ENCODE results near the gene CERS4.
A peak's percentile ranks its signal among the peaks of the same experiment; 100 is the strongest.
"Not testable (repeated sequence)": the region's sequence is repeated elsewhere in the genome, so short reads cannot be mapped to it uniquely, and the experiment has no call there.

Gene CERS4

GRCh38 chr19:8204961-8205360, 4.2 kb upstream of the CERS4 start:
- H3K36me3 Mint-ChIP-seq (ENCODE audit: low read depth) = no peaks in the 10 kb centered on the region
- no peak for ATAC-seq

GRCh38 chr19:8206147-8207087, 2.8 kb upstream of the CERS4 start:
- no peaks in the 10 kb centered on the region for H3K9me3 Mint-ChIP-seq
- H3K4me3 Mint-ChIP-seq = no peak overlapping the region
- H3K4me1 Mint-ChIP-seq = peaks cover 9% of the 10 kb centered on the region
- no peaks in the 10 kb centered on the region for H3K27me3 Mint-ChIP-seq
- ATAC-seq (no peak), DNase-seq (no peak)
- H3K36me3 Mint-ChIP-seq (ENCODE audit: low read depth) = no peaks in the 10 kb centered on the region
- no peak overlapping the region for H3K27ac Mint-ChIP-seq

More at GRCh38 chr19:8204961-8205360, 4.2 kb upstream of the CERS4 start:
- no peaks in the 10 kb centered on the region for H3K9me3 Mint-ChIP-seq
- H3K27me3 Mint-ChIP-seq = no peaks in the 10 kb centered on the region
- H3K27ac Mint-ChIP-seq = no peak overlapping the region
- H3K4me1 Mint-ChIP-seq = peaks cover 3% of the 10 kb centered on the region
- DNase-seq = no peak
- H3K4me3 Mint-ChIP-seq = no peak overlapping the region

GRCh38 chr19:8207326-8207725, 1.8 kb upstream of the CERS4 start:
- peaks cover 15% of the 10 kb centered on the region for H3K4me1 Mint-ChIP-seq
- H3K4me3 Mint-ChIP-seq; H3K36me3 Mint-ChIP-seq (ENCODE audit: low read depth); H3K27me3 Mint-ChIP-seq; H3K27ac Mint-ChIP-seq; H3K9me3 Mint-ChIP-seq; ATAC-seq; DNase-seq: not testable (repeated sequence)

GRCh38 chr19:8208119-8208921, 850 bp upstream of the CERS4 start:
- Mint-ChIP-seq H3K4me3 (peak overlapping the region; percentile 61), H3K9me3 (no peaks in the 10 kb centered on the region), H3K36me3 (ENCODE audit: low read depth) (peaks cover 3% of the 10 kb centered on the region), H3K27me3 (no peaks in the 10 kb centered on the region), H3K27ac (peak overlapping the region; percentile 35), H3K4me1 (peaks cover 18% of the 10 kb centered on the region)
- ATAC-seq (no peak), DNase-seq (no peak)

- Mint-ChIP-seq H3K36me3 (ENCODE audit: low read depth) (peaks cover 3% of the 10 kb centered on the region), H3K4me3 (peak overlapping the region; percentile 85), H3K4me1 (peaks cover 24% of the 10 kb centered on the region), H3K27ac (peak overlapping the region; percentile 79), H3K9me3 (no peaks in the 10 kb centered on the region), H3K27me3 (no peaks in the 10 kb centered on the region)
- ATAC-seq (peak; percentile 74), DNase-seq (peak; percentile 83)
Observed at GRCh38 chr19:8209462-8210378, 550 bp downstream of the CERS4 start.

GRCh38 chr19:8210421-8211101, 1.4 kb downstream of the CERS4 start:
- Mint-ChIP-seq H3K27me3 (no peaks in the 10 kb centered on the region), H3K27ac (peak overlapping the region; percentile 79), H3K4me3 (peak overlapping the region; percentile 85), H3K9me3 (no peaks in the 10 kb centered on the region), H3K4me1 (peaks cover 24% of the 10 kb centered on the region), H3K36me3 (ENCODE audit: low read depth) (peaks cover 3% of the 10 kb centered on the region)
- ATAC-seq = no peak
- DNase-seq = no peak

GRCh38 chr19:8212212-8212611, 3.0 kb downstream of the CERS4 start:
- Mint-ChIP-seq H3K27ac (peak overlapping the region; percentile 24), H3K36me3 (ENCODE audit: low read depth) (peaks cover 6% of the 10 kb centered on the region), H3K4me3 (no peak overlapping the region)

GRCh38 chr19:8212916-8213315, 3.7 kb downstream of the CERS4 start:
- Mint-ChIP-seq H3K9me3 (no peaks in the 10 kb centered on the region), H3K27me3 (no peaks in the 10 kb centered on the region), H3K27ac (peak overlapping the region; percentile 8), H3K36me3 (ENCODE audit: low read depth) (peaks cover 6% of the 10 kb centered on the region), H3K4me1 (peaks cover 24% of the 10 kb centered on the region), H3K4me3 (no peak overlapping the region)
- ATAC-seq = no peak
- DNase-seq = no peak

More at GRCh38 chr19:8212212-8212611, 3.0 kb downstream of the CERS4 start:
- Mint-ChIP-seq H3K4me1 (peaks cover 24% of the 10 kb centered on the region), H3K27me3 (no peaks in the 10 kb centered on the region), H3K9me3 (no peaks in the 10 kb centered on the region)
- DNase-seq (no peak), ATAC-seq (no peak)

GRCh38 chr19:8213827-8214672, 4.9 kb downstream of the CERS4 start:
- ATAC-seq (no peak), DNase-seq (no peak)
- Mint-ChIP-seq H3K4me1 (peaks cover 24% of the 10 kb centered on the region), H3K4me3 (no peak overlapping the region), H3K9me3 (no peaks in the 10 kb centered on the region), H3K36me3 (ENCODE audit: low read depth) (peaks cover 6% of the 10 kb centered on the region), H3K27me3 (no peaks in the 10 kb centered on the region), H3K27ac (no peak overlapping the region)

GRCh38 chr19:8214802-8215201, 5.6 kb downstream of the CERS4 start:
- peaks cover 23% of the 10 kb centered on the region for H3K4me1 Mint-ChIP-seq
- peaks cover 6% of the 10 kb centered on the region for H3K36me3 Mint-ChIP-seq (ENCODE audit: low read depth)
- no peaks in the 10 kb centered on the region for H3K27me3 Mint-ChIP-seq
- no peak for DNase-seq
- H3K4me3 Mint-ChIP-seq = no peak overlapping the region
- ATAC-seq = no peak
- no peaks in the 10 kb centered on the region for H3K9me3 Mint-ChIP-seq
- H3K27ac Mint-ChIP-seq = no peak overlapping the region

- no peak for DNase-seq
- Mint-ChIP-seq H3K4me3 (no peak overlapping the region), H3K9me3 (no peaks in the 10 kb centered on the region), H3K4me1 (peaks cover 15% of the 10 kb centered on the region), H3K27me3 (no peaks in the 10 kb centered on the region), H3K36me3 (ENCODE audit: low read depth) (peaks cover 6% of the 10 kb centered on the region), H3K27ac (no peak overlapping the region)
- no peak for ATAC-seq
Observed at GRCh38 chr19:8215783-8216182, 6.6 kb downstream of the CERS4 start.

- no peaks in the 10 kb centered on the region for H3K9me3 Mint-ChIP-seq
- peaks cover 6% of the 10 kb centered on the region for H3K36me3 Mint-ChIP-seq (ENCODE audit: low read depth)
- no peak for ATAC-seq
- H3K4me3 Mint-ChIP-seq = no peak overlapping the region
- DNase-seq = no peak
- no peaks in the 10 kb centered on the region for H3K27me3 Mint-ChIP-seq
- peaks cover 15% of the 10 kb centered on the region for H3K4me1 Mint-ChIP-seq
- no peak overlapping the region for H3K27ac Mint-ChIP-seq
Observed at GRCh38 chr19:8216357-8216756, 7.2 kb downstream of the CERS4 start.

GRCh38 chr19:8218127-8218526, 9.0 kb downstream of the CERS4 start:
- not testable (repeated sequence) for H3K27ac Mint-ChIP-seq; H3K9me3 Mint-ChIP-seq; H3K36me3 Mint-ChIP-seq (ENCODE audit: low read depth); ATAC-seq; H3K4me1 Mint-ChIP-seq; H3K4me3 Mint-ChIP-seq; H3K27me3 Mint-ChIP-seq; DNase-seq

Data from activated naive CD8-positive, alpha-beta T cell treated with anti-CD3 and anti-CD28 coated beads, Interleukin-2, amount 50 U/mL, for 24 hours (primary cell).